Mucosa of rectum (tissue), 2 donors: ENCODE data around the gene MIB2.
"Not testable (repeated sequence)": the region's sequence is repeated elsewhere in the genome, so short reads cannot be mapped to it uniquely, and the experiment has no call there.

Experiments
- H3K27ac ChIP-seq, 2 donors: one replicate each; pipeline ENCODE4 v1.7.0; 2013; ENCODE audit warnings: inconsistent platforms in 2 of 2, low read depth in 2 of 2, low read length in 2 of 2
- H3K27me3 ChIP-seq, 2 donors: one replicate each; pipeline ENCODE4 v1.7.0; 2013; ENCODE audit warnings: low read length in 2 of 2; ENCODE audit not compliant: control insufficient read depth in 2 of 2, insufficient read depth in 2 of 2
- H3K36me3 ChIP-seq, 2 donors: one replicate each; pipeline ENCODE4 v1.7.0; 2013; ENCODE audit warnings: low read length in 2 of 2; ENCODE audit not compliant: control insufficient read depth in 2 of 2, insufficient read depth in 2 of 2
- H3K4me1 ChIP-seq, 2 donors: one replicate each; pipeline ENCODE4 v1.7.0; 2013; ENCODE audit warnings: low read length in 2 of 2, mild to moderate bottlenecking in 1 of 2; ENCODE audit not compliant: control insufficient read depth in 2 of 2, insufficient read depth in 2 of 2
- H3K4me3 ChIP-seq, 2 donors: one replicate each; pipeline ENCODE4 v1.7.0; 2013; ENCODE audit warnings: low read length in 2 of 2
- H3K9ac ChIP-seq, 2 donors: one replicate each; pipeline ENCODE4 v1.7.0; 2013; ENCODE audit warnings: low read length in 2 of 2, low read depth in 1 of 2, mild to moderate bottlenecking in 1 of 2
- H3K9me3 ChIP-seq, 2 donors: one replicate each; pipeline ENCODE4 v1.7.0; 2013; ENCODE audit warnings: low read length in 2 of 2; ENCODE audit not compliant: control insufficient read depth in 2 of 2
- donor health status: healthy.
- donor health status: Normal muscosa, but diverticular disease.

The MIB2 gene

DNA sequence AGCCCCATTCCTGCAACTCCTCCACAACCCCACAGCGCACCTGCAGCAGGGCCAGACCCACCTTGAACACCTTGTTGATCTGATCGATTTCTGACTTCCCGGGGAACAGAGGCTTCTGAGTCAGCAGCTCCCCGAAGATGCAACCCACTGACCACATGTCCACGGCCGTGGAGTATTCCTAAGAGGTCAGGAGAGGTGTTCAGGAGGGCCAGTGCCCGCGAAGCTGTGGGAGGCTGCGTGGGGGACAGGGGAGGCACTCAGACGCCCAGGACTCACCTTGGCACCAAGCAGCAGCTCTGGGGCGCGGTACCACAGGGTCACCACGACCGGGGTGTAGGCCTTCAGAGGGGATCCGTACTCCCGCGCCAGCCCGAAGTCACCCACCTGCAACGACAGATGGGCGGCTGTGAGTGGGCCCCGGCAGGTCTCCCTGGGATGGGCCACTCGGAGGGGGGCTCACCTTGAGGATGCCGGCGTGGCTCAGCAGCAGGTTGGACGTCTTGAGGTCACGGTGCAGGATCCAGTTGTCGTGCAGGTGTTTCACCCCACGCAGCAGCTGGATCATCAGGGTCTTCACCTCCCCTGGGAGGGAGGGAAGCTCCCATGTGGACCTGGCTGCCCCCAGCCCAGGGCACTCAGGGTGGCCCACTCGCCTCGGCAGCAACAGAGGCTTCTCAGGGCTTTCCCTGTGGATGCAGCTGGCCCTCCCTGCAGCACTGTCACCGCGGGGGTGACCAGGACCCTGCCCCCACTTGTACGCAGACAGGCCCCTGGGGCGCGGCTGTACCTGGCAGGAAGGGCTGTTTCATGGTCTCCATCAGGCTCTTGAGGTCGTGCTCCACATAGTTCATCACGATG lies 21.6 kb downstream of the MIB2 start:
- H3K36me3 ChIP-seq, H3K9me3 ChIP-seq, H3K4me3 ChIP-seq, H3K27me3 ChIP-seq, H3K4me1 ChIP-seq, H3K9ac ChIP-seq, H3K27ac ChIP-seq: not testable (repeated sequence)

DNA sequence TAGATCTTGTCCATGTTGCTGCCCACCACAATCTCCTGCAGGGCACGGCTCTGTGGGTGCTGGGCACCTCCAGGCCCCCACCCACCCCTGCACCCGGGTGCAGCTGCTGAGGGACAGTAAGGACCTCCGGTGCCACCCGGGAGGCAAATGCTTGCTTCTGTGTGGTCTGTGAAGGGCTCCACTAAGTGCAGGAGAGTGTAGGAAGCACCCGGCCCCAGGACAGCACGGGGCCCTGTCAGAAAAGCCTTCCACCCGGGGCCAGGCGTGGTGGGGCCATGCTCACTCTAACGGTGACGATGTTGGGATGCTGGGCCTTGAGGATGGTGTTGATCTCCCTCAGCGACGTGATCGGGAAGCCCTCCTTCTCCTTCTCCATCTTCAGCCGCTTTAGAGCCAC lies 22.2 kb downstream of the MIB2 start:
- H3K9ac ChIP-seq, H3K27me3 ChIP-seq, H3K36me3 ChIP-seq, H3K4me1 ChIP-seq, H3K9me3 ChIP-seq, H3K4me3 ChIP-seq, H3K27ac ChIP-seq: not testable (repeated sequence)

DNA sequence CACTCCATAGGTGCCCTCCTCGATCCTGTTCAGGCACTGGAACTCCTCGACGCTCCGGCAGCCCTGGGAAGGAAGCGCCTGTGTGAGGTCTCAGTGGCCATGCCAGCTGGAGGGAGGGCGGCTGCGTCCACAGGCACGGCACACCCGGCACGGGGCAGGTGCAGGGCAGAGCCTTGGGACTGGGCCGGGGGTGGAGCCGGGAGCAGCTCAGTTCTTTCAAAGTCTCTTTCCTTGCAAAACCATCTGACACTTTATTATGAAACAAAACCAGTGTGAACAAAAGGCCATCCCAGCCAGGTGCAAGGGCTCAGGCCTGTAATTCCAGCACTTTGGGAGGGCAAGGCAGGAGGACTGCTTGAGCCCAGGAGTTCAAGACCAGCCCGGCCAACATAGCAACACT lies 23.2 kb downstream of the MIB2 start:
- not testable (repeated sequence) for H3K4me3 ChIP-seq, H3K9me3 ChIP-seq, H3K27me3 ChIP-seq, H3K9ac ChIP-seq, H3K27ac ChIP-seq, H3K4me1 ChIP-seq, H3K36me3 ChIP-seq

DNA sequence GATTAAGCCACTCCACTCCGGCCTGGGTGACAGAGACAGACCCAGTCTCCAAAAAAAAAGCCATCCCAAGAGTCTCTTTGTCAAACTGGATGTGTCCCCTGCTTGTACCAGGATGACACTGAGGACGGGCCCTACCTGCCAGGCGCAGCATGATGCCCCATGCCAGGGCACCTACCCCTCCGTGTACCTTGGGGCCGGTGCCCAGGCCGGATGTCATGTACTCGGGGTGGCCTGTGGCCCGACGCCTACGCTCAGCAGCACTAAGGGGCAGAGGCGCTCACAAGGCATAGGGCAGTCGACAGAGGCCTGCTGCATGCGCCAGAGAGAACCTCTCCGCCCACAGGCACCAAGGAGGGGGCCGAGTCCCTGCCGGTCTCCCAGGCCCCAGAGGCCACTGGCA lies 24.1 kb downstream of the MIB2 start:
- H3K9ac ChIP-seq, H3K4me3 ChIP-seq, H3K9me3 ChIP-seq, H3K36me3 ChIP-seq, H3K27me3 ChIP-seq, H3K27ac ChIP-seq, H3K4me1 ChIP-seq: not testable (repeated sequence)

DNA sequence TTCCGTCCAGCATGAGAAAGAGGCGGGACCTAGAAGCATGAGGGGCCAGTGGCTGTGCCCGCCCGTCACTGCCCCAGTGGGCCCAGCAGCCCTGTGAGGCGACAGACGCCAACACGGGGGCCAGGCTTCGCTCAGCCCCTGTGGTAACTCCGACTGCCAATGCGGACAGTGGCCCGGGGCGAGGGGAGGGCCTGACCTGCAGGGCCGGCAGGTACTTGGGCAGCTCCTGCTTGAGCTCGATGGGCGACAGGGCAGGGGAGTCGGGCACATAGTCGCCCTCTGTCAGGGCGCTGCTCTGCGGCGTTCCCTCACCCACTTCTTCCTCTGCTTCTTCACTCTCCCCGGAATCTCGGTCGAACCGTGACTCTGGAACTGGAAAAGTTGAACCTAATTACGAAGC lies 24.8 kb downstream of the MIB2 start:
- H3K27me3 ChIP-seq, H3K9me3 ChIP-seq, H3K4me3 ChIP-seq, H3K4me1 ChIP-seq, H3K9ac ChIP-seq, H3K36me3 ChIP-seq, H3K27ac ChIP-seq: not testable (repeated sequence)

DNA sequence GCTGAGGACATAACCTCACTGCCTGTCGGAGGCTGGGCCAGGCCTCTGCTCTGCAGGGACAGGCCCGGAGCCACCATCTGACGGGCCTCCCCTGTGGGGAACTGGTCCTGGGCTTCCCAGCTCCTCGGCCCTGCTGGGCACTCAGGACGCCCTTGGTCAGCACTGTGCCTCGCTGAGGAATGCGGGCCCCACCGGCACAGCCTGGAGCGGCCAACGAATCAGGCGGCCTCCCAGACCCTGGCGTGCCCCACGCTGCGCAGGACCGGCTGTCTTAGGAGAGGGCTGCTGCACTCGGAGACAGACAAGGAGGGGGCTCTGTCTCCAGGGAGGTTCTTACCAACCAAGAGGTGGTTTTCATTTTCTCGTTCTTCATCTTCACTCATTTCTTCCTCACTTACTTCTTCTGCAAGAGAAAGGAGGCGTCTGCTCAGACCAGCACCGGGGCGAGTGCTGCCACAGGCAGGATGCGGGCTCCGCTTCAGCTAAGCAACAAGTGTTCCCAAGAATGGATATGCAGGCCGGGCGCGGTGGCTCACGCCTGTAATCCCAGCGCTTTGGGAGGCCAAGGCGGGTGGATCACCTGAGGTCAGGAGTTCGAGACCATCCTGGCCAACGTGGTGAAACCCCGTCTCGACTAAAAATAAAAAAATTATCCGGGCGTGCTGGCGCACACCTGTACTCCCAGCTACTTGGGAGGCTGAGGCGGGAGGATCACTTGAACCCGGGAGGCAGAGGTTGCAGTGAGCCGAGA lies 25.6 kb downstream of the MIB2 start:
- not testable (repeated sequence) for H3K27ac ChIP-seq, H3K9me3 ChIP-seq, H3K9ac ChIP-seq, H3K4me1 ChIP-seq, H3K27me3 ChIP-seq, H3K4me3 ChIP-seq
- H3K36me3 ChIP-seq = peaks cover 9 to 12% of the 10 kb centered on the region in 2 donors

DNA sequence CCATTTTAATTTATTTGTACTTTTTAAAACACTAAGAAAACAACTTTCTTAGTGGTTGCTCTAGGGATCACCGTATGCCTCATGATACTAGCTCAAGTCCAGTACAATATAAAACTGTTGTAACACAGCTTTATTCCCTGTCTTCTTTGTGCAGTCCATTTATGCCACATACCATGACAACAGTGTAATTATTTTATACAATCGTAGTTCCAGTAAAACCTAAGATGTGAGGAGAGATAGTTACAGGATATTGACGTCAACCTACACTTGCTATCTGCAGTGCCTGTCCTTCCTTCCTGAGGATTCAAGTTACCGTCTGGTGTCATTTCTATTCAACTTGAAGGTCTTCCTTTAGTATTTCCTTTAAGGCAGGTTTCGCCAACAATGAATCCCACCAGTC lies 31.0 kb downstream of the MIB2 start:
- H3K36me3 ChIP-seq = peaks cover 12 to 24% of the 10 kb centered on the region in 2 donors
- H3K27ac ChIP-seq, H3K9me3 ChIP-seq: not testable (repeated sequence)

DNA sequence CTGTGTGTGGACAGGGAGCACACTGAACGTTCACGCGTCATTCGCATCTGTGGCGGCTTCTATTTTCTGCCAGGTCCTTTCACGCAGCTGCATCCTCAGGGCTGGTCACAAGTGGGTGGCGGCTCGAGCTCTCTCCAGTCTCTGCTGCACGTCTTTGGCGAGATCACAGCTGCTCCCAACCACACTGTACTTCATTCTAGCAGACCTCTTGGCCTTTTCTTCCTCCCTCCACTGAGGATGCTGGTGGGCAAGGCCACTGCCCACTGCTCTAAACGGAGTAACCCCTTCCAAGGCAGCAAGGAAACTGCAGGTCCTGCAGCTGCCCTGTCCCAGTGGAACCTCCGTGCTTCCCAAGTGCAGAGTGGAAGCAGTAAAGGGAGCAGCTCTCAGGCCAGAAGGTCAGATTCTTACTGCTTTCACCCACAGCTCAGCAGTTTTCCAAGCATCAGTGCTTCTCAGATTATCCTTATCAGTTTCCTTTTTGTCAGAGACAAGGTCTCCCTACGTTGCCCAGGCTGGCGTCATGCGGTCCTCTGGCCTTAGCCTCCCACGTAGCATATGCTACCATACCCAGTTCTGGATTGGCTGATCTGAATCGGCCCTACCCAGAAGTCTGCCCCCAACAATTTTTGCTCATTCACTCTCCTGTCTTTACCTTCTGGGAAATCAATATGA lies 32.4 kb downstream of the MIB2 start:
- H3K4me3 ChIP-seq, H3K9me3 ChIP-seq, H3K27me3 ChIP-seq: not testable (repeated sequence)
- Histone ChIP-seq H3K9ac (peak overlapping the region in 1 of 2 donors; percentile 51), H3K36me3 (peaks cover 23 to 35% of the 10 kb centered on the region in 2 donors), H3K27ac (peak overlapping the region; percentile 90 to 95), H3K4me1 (peaks cover 15 to 22% of the 10 kb centered on the region in 2 donors)

More for the DNA sequence above, 31.0 kb downstream of the MIB2 start:
- not testable (repeated sequence) for H3K27me3 ChIP-seq, H3K9ac ChIP-seq, H3K4me3 ChIP-seq
- peaks cover 15 to 22% of the 10 kb centered on the region in 2 donors for H3K4me1 ChIP-seq

DNA sequence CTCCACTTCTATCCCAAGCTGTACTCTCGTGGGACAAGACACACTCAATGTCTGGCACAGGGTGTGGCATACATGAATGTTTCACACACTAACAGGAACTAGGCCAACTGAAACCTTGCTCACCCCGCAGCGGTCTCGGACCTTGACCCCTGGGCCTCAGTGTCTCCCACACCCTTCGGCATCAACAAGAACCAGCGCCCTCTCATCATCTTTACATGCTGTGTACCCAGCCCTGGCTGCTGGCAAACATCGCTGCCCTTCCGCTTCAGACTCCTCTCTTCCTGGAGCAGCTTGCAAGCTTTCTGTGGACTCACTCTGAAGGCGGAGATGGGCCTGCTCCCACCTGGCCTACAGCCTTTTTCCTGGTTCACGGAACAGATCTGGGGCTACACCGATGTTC lies 33.0 kb downstream of the MIB2 start:
- H3K9me3 ChIP-seq, H3K4me3 ChIP-seq, H3K27me3 ChIP-seq: not testable (repeated sequence)
- H3K36me3 ChIP-seq = peaks cover 23 to 35% of the 10 kb centered on the region in 2 donors
- peaks cover 15 to 22% of the 10 kb centered on the region in 2 donors for H3K4me1 ChIP-seq
- peak overlapping the region; percentile 90 to 95 for H3K27ac ChIP-seq
- peak overlapping the region; percentile 47 to 68 for H3K9ac ChIP-seq
